ENCODE results near the gene PSMG2. TPM values are rescaled to one million over a fixed set of nuclear protein-coding genes. Genes with fewer than 3 reads are reported as not detected.

The PSMG2 gene
- total RNA-seq, 1 donor: 94.5 TPM

GRCh38 chr18:12765586-12765985 is 62.7 kb downstream of the PSMG2 start:
- peaks cover 14% of the 10 kb centered on the region for H3K4me1 ChIP-seq (ENCODE audit: insufficient read depth, low read length)
- no peak overlapping the region for H2AFZ ChIP-seq (ENCODE audit: low read length)
- TF ChIP-seq, protein P1, sequence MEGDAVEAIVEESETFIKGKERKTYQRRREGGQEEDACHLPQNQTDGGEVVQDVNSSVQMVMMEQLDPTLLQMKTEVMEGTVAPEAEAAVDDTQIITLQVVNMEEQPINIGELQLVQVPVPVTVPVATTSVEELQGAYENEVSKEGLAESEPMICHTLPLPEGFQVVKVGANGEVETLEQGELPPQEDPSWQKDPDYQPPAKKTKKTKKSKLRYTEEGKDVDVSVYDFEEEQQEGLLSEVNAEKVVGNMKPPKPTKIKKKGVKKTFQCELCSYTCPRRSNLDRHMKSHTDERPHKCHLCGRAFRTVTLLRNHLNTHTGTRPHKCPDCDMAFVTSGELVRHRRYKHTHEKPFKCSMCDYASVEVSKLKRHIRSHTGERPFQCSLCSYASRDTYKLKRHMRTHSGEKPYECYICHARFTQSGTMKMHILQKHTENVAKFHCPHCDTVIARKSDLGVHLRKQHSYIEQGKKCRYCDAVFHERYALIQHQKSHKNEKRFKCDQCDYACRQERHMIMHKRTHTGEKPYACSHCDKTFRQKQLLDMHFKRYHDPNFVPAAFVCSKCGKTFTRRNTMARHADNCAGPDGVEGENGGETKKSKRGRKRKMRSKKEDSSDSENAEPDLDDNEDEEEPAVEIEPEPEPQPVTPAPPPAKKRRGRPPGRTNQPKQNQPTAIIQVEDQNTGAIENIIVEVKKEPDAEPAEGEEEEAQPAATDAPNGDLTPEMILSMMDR (IDR thresholded peaks at IDR 0.05; ENCODE audit: extremely low read depth, low read depth, low read length): no peak
- no peaks in the 10 kb centered on the region for H3K36me3 ChIP-seq (ENCODE audit: insufficient read depth, low read length)
- no peaks in the 10 kb centered on the region for H3K9me3 ChIP-seq (ENCODE audit: low read depth, low read length)
- H4K20me1 ChIP-seq (ENCODE audit: insufficient read depth, low read length): no peaks in the 10 kb centered on the region
- H3K4me3 ChIP-seq (ENCODE audit: insufficient read depth, low read length): no peak overlapping the region
- H3K27me3 ChIP-seq (ENCODE audit: insufficient read depth, low read length): no peaks in the 10 kb centered on the region
- H3K27ac ChIP-seq (ENCODE audit: low read depth, low read length): no peak overlapping the region
- no peak for DNase-seq (ENCODE audit: insufficient read length, low spot score, missing footprints)
- no peaks in the 10 kb centered on the region for H3K79me2 ChIP-seq (ENCODE audit: insufficient read depth, low read length)
- H3K4me2 ChIP-seq (ENCODE audit: insufficient read depth, low read length): no peak overlapping the region

GRCh38 chr18:12766986-12767433 is 64.2 kb downstream of the PSMG2 start:
- TF ChIP-seq, protein P1 (IDR thresholded peaks at IDR 0.05; ENCODE audit: extremely low read depth, low read depth, low read length): no peak
- H2AFZ ChIP-seq (ENCODE audit: low read length): no peak overlapping the region
- peaks cover 14% of the 10 kb centered on the region for H3K4me1 ChIP-seq (ENCODE audit: insufficient read depth, low read length)

GRCh38 chr18:12767580-12768155 is 64.8 kb downstream of the PSMG2 start:
- no peaks in the 10 kb centered on the region for H4K20me1 ChIP-seq (ENCODE audit: insufficient read depth, low read length)
- TF ChIP-seq, protein P1 (IDR thresholded peaks at IDR 0.05; ENCODE audit: extremely low read depth, low read depth, low read length): no peak
- H3K9me3 ChIP-seq (ENCODE audit: low read depth, low read length): no peaks in the 10 kb centered on the region
- no peak overlapping the region for H2AFZ ChIP-seq (ENCODE audit: low read length)
- peaks cover 14% of the 10 kb centered on the region for H3K4me1 ChIP-seq (ENCODE audit: insufficient read depth, low read length)
- H3K4me3 ChIP-seq (ENCODE audit: insufficient read depth, low read length): no peak overlapping the region
- H3K27ac ChIP-seq (ENCODE audit: low read depth, low read length): no peak overlapping the region
- no peak for DNase-seq (ENCODE audit: insufficient read length, low spot score, missing footprints)
- H3K27me3 ChIP-seq (ENCODE audit: insufficient read depth, low read length): no peaks in the 10 kb centered on the region
- H3K79me2 ChIP-seq (ENCODE audit: insufficient read depth, low read length): no peaks in the 10 kb centered on the region
- no peak overlapping the region for H3K4me2 ChIP-seq (ENCODE audit: insufficient read depth, low read length)
- no peaks in the 10 kb centered on the region for H3K36me3 ChIP-seq (ENCODE audit: insufficient read depth, low read length)

More at GRCh38 chr18:12766986-12767433, 64.2 kb downstream of the PSMG2 start:
- DNase-seq (ENCODE audit: insufficient read length, low spot score, missing footprints): no peak
- Histone ChIP-seq H4K20me1 (ENCODE audit: insufficient read depth, low read length) (no peaks in the 10 kb centered on the region), H3K9me3 (ENCODE audit: low read depth, low read length) (no peaks in the 10 kb centered on the region), H3K4me2 (ENCODE audit: insufficient read depth, low read length) (no peak overlapping the region), H3K27ac (ENCODE audit: low read depth, low read length) (no peak overlapping the region), H3K27me3 (ENCODE audit: insufficient read depth, low read length) (no peaks in the 10 kb centered on the region), H3K79me2 (ENCODE audit: insufficient read depth, low read length) (no peaks in the 10 kb centered on the region), H3K36me3 (ENCODE audit: insufficient read depth, low read length) (no peaks in the 10 kb centered on the region), H3K4me3 (ENCODE audit: insufficient read depth, low read length) (no peak overlapping the region)

- Histone ChIP-seq H3K79me2 (ENCODE audit: insufficient read depth, low read length) (no peaks in the 10 kb centered on the region), H3K4me1 (ENCODE audit: insufficient read depth, low read length) (peaks cover 14% of the 10 kb centered on the region), H4K20me1 (ENCODE audit: insufficient read depth, low read length) (no peaks in the 10 kb centered on the region), H3K27me3 (ENCODE audit: insufficient read depth, low read length) (no peaks in the 10 kb centered on the region), H3K36me3 (ENCODE audit: insufficient read depth, low read length) (no peaks in the 10 kb centered on the region), H2AFZ (ENCODE audit: low read length) (no peak overlapping the region), H3K9me3 (ENCODE audit: low read depth, low read length) (no peaks in the 10 kb centered on the region), H3K4me3 (ENCODE audit: insufficient read depth, low read length) (no peak overlapping the region), H3K27ac (ENCODE audit: low read depth, low read length) (no peak overlapping the region), H3K4me2 (ENCODE audit: insufficient read depth, low read length) (no peak overlapping the region)
- peak; percentile 91 for DNase-seq (ENCODE audit: insufficient read length, low spot score, missing footprints)
- TF ChIP-seq, protein P1 (IDR thresholded peaks at IDR 0.05; ENCODE audit: extremely low read depth, low read depth, low read length): no peak
Measured at GRCh38 chr18:12768625-12769024, 65.8 kb downstream of the PSMG2 start.
